GM19023 (cell line): ENCODE data around the gene SPTBN2.
"Not testable (repeated sequence)": the region's sequence is repeated elsewhere in the genome, so short reads cannot be mapped to it uniquely, and the experiment has no call there.

ENCODE experiments used
- ATAC-seq: cut with Tn5 transposase; IDR thresholded peaks from one replicate; pipeline ENCODE4 v1.9.1; 2021; ENCODE audit warnings: mild to moderate bottlenecking, moderate library complexity; ENCODE audit not compliant: unreplicated experiment

SPTBN2 gene

DNA sequence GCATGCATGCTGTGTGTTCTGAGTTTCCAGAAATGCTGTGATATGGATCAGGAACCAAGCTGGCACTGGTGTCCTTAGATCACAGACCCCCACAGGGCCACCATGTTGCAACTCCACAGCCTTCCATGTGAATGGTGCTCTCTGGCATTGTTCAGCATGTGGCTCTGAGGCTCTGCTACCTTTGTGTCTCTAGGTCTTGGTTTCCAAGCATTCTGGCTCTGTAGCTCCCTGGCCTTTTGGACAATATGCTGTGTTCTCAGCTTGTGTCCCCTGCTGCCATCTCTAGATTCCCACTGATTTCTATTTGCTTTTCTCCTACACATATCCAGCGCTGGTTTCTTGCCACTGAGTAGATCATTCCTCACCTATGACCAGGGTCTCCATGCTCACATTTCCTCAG, 3.9 kb downstream of the SPTBN2 start:
- no peak for ATAC-seq

DNA sequence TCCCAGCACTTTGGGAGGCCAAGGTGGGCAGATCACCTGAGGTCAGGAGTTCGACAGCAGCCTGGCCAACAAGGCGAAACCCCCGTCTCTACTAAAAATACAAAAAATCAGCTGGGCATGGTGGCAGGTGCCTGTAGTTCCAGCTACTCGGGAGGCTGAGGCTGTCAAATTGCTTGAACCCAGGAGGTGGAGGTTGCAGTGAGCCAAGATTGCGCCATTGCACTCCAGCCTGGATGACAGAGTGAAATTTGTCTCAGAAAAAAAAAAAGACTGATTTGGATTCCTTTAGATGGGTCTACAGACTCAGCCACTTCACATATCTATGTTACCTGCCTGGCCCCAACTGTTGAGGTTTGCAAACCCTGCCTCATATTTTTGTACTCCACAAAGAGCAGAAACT, 4.8 kb downstream of the SPTBN2 start:
- ATAC-seq = not testable (repeated sequence)

DNA sequence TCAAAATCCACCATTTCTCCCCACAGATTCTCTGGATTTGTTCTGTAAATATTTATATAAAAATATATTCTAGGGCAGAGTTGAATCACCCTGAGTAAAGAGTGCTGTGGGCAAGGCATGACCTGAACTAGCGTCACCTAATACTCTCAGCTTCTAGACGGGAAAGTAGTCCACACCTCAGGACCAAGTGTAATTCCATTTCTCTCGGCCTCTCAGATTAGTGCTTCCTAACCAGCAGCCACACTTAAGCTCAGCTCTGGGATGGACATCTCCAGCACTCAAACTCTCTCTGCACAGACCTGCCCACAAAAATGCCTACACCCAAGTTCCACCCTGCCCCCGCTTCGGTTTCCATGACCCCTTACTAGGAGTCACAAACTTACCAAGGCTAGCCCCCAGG, 5.3 kb downstream of the SPTBN2 start:
- no peak for ATAC-seq

DNA sequence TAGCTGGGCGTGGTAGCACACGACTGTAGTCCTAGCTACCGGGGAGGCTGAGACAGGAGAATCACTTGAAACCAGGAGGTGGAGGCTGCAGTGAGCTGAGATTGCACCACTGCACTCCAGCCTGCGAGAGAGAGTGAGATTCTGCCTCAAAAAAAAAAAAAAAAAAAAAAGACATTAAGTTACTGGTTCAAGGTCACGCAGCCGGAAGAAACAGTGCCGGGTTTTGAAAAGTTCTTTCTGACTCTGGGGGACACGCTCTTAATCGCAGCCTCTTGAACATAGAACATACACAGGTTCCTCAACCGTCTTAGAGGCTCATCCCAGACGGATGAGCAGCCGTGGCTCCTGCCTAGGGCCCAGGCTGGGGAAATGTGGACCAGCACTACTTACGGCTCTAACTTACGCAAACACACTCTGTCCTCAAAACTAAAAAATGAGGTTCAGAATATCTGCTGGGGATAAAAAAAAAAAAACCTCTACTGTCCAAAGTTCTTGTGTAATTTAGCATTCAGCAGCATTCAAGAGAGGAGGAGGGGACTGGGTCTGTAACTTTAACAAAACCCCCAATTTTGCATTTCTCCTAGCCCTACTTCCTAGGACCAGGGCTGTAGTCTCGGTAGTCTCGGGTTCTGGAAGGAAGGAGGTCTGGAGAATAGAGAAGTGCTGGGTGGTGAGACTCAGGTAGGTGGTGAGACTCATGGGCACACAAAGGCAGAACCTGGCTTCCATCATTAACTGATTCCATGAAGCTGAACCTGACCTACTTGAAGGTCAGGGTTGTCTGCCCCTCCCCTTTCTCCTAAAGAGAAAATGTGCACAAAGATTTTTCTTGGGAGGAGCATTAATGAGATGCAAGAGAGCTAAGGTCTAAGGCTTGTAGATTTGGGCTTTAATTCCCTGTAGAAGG, 6.0 kb downstream of the SPTBN2 start:
- ATAC-seq = no peak

DNA sequence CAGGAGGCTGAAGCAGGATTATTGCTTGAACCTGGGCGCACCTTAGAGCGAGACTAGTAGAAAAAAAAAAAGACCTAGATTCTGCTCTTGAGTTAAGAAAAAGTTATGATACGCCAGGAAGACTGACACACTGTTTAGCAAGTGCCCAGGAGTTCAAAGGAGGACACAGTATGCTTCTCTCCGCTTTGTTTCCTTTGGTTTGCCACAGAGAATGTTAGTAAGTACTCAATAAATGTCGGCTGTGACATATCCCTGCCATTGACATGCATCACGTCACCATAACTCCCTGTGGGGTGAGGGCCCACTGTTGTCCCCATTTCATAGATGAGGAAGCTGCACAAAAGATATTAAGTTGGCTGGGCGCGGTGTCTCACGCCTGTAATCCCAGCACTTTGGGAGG, 7.1 kb downstream of the SPTBN2 start:
- no peak for ATAC-seq

DNA sequence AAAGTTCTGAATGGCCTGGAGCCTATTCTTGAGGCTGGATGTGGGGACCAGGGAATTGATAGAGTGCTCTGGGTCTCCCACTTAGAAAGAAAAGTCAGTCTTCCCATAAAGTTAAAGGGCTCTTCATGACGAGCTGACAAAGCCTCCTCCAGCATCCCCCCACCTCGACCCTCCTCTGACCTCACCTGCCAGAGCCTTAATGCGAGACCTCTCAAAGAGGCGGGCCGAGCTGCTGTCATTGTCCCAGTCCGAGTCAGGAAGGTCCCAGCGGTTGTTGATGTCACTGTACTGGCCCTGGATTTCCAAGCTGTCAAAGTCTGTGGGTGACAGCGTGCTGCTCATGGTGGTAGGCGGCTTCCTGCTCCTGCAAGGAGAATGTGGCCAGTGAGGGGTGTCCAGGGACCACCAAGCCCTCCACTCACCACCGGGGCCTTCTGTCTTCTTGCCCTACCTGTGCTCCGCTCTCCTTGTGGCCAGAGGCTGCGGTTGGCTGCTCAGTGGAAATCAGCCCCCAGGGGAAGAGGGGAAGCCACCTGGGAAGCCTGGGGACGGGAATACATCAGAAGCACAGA, 8.0 kb downstream of the SPTBN2 start:
- ATAC-seq = no peak

DNA sequence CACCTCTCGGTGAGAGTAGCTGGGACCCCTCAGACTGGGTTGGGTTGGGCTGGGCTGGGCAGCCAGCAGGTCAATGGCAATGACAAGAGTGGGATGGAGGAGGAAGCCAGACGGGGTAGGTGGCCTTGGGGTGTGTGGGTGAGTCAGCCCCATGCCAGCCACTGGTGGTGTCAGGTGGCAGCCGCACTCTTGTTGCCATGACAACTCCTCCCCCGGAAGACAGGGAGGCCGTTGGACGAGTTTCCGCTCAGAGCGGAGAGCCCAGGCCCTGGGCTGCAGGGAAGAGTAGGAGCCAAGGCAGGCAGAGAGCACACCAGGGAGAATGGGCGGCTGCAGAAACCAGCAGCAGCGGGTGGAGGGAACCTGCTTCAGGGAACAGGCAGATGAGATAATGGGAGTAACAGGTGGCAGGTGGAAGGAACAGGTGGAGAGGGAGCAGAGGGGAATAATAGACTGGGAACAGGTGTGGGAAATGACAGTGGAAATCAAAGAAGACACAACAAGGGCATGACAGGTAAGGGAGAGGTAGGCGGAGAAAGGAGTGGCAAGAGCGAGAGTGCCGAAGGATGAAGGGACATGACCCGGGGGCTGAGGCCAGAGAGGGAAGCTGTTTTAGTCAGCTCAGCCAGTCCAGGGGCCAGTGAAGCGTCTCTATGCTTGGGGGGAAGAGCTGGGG, 8.7 kb downstream of the SPTBN2 start:
- no peak for ATAC-seq

DNA sequence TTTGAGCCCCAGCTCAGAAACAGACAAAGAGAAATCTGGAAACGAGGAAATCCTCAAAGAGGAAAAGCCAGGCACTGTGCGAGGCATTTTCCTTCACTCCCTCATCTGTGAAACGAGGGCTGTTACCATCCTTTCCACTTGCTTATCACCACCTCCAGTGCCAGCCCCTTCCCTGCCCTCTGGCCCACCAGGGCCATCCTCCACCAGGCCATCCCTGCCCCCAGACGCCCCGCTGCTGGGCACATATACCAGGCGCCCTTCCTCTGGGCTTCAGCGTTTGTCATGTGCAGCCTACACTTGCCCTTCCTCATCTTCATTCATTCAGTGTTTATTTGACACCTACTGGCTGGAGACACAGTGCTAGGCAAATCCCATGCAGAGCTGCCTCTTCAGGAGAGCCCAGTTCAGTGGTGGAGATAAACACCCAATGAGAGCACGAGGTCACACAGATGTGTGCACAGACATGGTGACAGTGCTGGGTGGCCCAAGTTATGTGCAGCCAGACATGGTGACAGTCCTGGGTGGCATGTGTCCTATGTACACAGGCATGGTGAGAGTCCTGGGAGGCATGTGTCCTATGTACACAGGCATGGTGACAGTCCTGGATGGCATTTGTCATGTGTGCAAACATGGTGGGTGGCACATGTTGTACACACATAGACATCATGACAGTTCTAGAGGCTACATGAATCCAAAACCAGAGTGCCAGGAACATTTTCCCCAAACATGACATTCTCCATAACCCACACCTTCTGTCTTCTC, 9.7 kb downstream of the SPTBN2 start:
- no peak for ATAC-seq

DNA sequence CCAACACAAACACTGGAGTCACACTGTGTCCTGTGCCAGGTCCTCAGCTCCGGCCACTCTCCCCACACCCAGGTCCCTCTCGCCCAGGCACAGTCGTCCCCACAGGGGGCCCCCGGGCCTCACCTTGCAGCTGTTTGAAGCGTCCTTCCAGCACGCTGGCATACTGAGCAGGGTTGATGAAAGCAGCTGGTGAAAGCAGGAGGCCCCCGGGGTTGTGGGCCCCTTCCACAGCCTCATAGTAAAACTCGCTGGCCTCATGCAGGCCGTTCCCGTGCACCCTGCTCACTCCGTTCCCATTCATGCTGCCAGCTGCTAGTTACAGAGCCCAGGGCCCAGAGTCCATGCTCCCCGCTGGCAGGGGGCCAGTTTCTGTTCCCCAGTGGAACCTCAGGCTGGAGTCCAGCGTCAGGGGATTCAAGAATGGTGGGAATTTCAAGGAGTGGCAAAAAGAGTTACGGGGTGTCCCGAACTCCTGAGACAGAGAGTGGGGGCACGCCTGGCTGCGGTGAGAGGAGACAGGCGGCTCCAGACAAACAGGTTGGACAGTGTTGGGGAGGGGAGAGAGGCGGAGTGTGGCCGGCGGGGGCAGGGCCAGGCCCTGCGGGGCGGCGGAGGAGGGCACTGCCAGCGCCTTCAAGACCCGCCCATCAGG, 10.6 kb downstream of the SPTBN2 start:
- ATAC-seq = no peak

DNA sequence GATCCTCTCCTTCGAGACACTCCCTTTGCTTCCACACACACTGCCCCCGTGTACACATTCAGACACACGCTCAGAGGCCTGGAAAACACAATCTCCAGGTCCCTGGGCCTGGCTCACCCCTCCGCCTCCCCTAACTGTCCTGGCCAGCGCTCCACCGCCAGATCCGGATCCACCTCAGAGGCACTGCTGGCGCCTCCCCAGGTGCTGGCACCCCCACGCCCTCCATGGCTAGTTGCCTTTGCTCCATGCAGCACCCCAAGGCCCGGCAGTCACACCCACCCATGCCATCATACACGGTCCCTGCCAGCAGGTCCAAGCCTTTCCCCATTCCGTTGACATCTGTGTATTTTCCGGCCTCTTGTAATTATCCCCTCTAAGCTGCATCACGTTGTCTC, 11.1 kb downstream of the SPTBN2 start:
- ATAC-seq = no peak

DNA sequence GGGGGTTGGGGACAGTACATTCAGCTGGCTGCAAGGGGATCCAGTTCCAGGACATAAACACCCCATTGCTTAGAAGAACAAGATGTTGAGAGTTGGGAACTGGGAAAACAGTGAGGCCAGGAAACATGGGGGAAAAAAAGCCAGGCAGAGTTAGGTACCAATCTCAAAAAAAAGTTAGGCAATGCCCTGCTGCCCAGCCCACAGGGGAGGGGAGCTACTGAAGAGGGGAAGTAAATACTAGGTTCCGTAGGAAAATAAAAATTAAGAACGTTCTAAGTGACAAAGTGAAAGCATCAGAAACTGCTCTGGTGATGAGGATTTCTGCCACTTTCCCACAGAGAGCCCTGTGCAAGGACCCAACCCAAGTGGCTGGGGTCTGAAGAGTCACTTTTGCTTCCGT, 12.0 kb downstream of the SPTBN2 start:
- no peak for ATAC-seq

DNA sequence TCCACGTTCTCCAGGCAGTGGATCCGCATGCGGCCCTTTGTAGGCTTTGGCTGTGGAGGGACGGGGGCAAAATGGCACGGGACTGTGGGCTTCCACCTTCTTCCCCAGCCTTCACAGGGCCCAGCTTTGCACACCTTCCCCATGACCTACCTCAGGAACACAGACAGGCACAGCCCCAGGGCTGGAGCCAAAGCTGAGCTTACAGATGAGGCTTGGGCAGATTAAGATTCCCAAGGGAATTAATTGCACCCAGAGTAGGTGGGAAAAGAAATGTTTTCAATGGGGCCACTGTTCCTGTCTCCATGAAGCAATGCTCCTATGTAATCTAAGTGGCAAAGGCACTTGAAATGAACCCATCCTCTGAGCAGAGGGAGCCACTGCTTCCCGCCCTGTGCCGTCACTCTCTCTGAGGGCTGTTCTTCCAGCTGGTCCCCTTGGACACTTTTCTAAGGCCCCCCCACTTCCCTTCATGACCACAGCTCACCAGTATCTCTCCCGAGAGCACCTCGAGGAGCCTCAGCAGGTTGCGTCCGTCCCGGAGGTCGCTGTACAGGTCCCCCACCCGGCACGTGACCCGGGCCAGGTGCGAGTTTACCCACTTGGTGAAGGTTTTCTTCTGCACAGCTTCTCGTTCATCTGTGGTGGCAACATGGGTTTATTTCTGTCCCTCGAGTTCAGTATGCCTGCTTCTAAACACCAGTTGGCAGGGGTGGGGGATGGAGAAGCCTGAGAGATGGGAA, 13.5 kb downstream of the SPTBN2 start:
- no peak for ATAC-seq

DNA sequence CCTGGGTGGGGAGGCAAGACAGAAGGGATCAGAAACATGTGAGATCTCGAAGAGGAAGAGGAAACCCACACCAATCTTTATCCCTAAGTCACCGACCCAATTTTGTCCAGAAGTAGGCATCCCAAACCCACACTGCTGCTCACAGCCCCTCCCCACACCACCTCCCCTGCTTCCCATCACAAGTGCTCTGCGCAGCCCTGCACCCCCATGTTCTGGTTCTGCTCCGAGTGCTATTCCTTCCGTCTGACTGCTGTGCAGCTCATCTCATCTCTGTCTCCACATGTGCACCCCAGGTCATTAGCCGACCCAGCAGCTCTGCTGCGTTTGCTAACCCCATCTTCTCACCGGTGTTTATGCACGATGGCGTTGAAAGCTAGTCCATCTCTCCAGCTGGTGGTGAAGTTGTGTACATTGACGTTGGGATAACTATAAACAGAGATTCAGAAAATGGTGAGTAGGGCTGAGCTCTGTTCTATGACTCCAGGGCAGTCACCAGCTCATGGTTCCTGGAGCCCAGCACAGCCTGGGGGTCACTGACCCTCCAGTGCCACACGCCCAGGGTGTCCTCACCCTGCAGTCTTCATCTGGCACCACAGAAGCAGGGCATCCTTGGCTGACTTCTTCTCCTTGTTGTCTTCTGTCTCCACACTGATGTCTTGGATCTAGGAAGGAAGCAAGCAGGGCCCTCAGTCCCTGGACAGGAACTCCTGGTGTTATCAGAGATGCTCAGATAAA, 15.1 kb downstream of the SPTBN2 start:
- no peak for ATAC-seq

DNA sequence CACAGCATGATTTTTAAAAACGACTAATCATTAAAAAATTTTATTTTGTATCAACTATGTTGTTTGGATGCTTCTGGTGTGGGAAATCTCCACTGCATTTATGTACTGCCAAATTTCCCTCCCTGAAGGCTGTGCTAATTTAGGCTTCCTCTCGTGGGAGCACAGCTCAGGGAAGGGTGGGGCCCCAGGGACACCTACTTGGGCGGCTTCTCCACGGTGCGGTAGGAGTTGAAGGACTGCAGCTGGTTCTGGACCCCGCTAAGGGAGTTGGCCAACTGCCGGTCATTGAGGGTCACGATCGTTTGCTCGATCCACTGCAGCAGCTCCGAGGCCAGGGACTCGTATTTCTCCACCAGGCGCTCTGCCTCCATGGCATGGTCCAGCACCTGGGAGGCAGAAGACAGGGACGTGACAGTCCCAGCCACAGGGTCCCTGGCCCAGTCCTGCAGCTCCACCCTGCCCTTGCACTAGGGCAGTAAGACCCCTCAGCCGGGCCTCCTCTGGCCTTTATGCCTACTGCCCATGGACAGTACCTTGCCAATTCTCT, 18.6 kb downstream of the SPTBN2 start:
- ATAC-seq = no peak

DNA sequence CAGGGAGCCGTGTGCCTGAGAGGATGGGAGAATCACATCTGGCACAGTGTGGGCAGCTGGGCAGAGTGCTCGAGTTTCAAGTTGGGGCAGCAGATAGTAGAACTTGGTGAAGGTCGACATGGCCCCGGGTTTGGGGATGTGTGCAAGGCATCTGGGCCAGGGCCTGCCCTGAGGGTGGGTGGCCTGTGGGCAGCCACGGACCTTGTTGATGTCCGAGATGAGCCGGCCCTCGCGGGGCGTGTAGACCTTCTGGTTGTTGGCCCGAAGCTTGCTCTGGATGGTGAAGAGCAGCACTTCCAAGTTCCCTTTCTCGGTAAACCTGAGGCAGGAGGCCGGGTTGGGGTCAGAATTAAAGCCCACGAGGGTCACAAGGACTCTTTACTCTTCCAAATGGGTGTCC, 20.3 kb downstream of the SPTBN2 start:
- ATAC-seq = no peak

DNA sequence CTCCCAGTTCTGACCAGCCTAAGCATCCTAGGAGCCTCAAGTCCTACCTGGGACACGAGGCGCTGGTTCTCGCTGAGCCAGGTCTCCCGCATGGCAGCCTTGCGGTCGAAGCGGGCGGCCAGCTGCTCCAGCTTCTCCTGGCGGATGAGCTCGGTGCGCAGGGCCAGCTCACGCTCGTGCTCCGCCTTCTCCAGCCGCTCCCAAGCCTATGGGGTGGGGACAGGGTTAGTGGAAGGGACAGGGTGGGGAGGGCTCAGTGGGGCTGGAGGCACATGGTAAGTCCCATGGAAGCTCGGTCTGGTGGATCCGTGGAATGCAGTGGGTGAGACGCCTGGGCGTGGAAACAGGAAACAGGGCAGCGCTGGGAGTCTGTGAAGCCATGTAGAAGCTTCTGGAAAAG, 20.9 kb downstream of the SPTBN2 start:
- ATAC-seq = no peak

DNA sequence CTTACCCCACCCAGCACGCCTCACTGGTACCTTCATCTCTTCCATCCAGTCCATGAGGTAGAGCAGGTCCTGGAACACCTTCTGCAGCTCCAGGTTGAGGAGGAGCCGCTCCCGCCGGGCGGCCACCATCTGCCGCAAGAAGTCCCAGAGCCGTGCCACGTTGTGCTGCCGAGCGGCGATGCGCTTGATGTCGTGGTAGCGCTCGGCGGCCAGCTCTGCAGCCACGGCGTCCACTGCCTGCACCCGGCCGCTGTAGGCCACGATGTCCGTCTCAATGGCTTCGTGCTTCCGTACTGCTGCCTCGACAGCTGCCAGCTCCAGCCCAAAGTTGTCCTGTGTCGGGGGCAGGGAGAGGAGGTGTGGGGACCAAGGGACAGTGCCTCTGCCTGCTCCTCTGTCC, 21.5 kb downstream of the SPTBN2 start:
- ATAC-seq = no peak

DNA sequence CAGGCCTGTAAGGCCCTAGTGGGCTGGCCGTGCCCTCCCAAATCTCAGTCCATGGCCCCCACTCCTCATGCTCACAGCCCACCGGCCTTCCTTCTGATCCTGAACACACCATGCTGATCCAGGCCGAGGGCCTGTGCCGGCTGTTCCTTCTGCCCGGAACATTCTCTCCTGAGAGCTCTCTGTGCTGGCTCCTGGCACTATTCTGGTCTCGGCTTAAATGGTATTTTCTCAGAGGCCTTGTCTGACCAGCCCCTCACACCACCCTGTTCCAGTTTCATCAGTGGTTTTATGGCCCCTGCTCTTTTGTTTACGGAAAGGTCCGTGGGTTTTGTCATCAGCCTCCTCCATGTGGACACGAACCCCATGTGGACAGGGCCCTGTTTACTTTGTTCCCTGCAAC, 22.0 kb downstream of the SPTBN2 start:
- no peak for ATAC-seq
